NCI-H510A treated with DMSO at 0.1 percent for 48 hours (cell line): ENCODE data around the gene POU2F1.
A peak's percentile ranks its signal among the peaks of the same experiment; 100 is the strongest.

Experiments used
- DNase-seq: peaks from one replicate; lab custom pipeline; 2025; lab: John Stamatoyannopoulos, UW

POU2F1 gene

GRCh38 chr1:167272369-167272957 lies 51.8 kb downstream of the POU2F1 start:
- DNase-seq: no peak

GRCh38 chr1:167273027-167273800 lies 52.5 kb downstream of the POU2F1 start:
- peak; percentile 12 for DNase-seq

- no peak for DNase-seq
Measured at GRCh38 chr1:167274061-167274460, 53.4 kb downstream of the POU2F1 start.

- DNase-seq: no peak
Measured at GRCh38 chr1:167276969-167277368, 56.3 kb downstream of the POU2F1 start.

GRCh38 chr1:167278497-167278896 lies 57.8 kb downstream of the POU2F1 start:
- no peak for DNase-seq

- DNase-seq: no peak
Measured at GRCh38 chr1:167280912-167281311, 60.2 kb downstream of the POU2F1 start.

GRCh38 chr1:167288390-167289074 lies 67.8 kb downstream of the POU2F1 start:
- DNase-seq: no peak

- no peak for DNase-seq
Measured at GRCh38 chr1:167289075-167289442, 68.4 kb downstream of the POU2F1 start.

- no peak for DNase-seq
Measured at GRCh38 chr1:167289966-167290365, 69.3 kb downstream of the POU2F1 start.

GRCh38 chr1:167291539-167292185 lies 71.0 kb downstream of the POU2F1 start:
- no peak for DNase-seq

- no peak for DNase-seq
Measured at GRCh38 chr1:167292216-167292615, 71.5 kb downstream of the POU2F1 start.

GRCh38 chr1:167293057-167293456 lies 72.4 kb downstream of the POU2F1 start:
- no peak for DNase-seq

- DNase-seq: no peak
Measured at GRCh38 chr1:167294528-167294927, 73.8 kb downstream of the POU2F1 start.

- no peak for DNase-seq
Measured at GRCh38 chr1:167297222-167298214, 76.8 kb downstream of the POU2F1 start.

GRCh38 chr1:167298325-167298724 lies 77.6 kb downstream of the POU2F1 start:
- DNase-seq: no peak

GRCh38 chr1:167301355-167301754 lies 80.7 kb downstream of the POU2F1 start:
- DNase-seq: no peak

- DNase-seq: no peak
Measured at GRCh38 chr1:167304165-167304564, 83.5 kb downstream of the POU2F1 start.

- DNase-seq: no peak
Measured at GRCh38 chr1:167305059-167305705, 84.5 kb downstream of the POU2F1 start.

GRCh38 chr1:167305706-167306277 lies 85.1 kb downstream of the POU2F1 start:
- no peak for DNase-seq

GRCh38 chr1:167310732-167311131 lies 90.0 kb downstream of the POU2F1 start:
- no peak for DNase-seq

GRCh38 chr1:167312871-167313270 lies 92.2 kb downstream of the POU2F1 start:
- DNase-seq: no peak
